HCT116 (cell line): Measurements from ENCODE around the gene CLCA4. TPM values are rescaled to one million over a fixed set of nuclear protein-coding genes. Genes with fewer than 3 reads are reported as not detected.

Experiments
- ATAC-seq: fragments of 200-7000 bp; cut with Tn5 transposase; 2 replicates; pipeline ENCODE4 v1.9.1; 2020; ENCODE audit warnings: mild to moderate bottlenecking, moderate library complexity
- BruUV-seq: library from RNA; stranded (reverse); fragments of 400-500 nt; replicated peaks from 2 replicates; lab custom pipeline; 2021; lab: Mats Ljungman, UMichigan
- CTCF ChIA-PET: fragments of 300-600 bp; sonication (Branson Sonifier 250); formaldehyde crosslinking; loops from one replicate; lab custom pipeline; 2021; ENCODE audit warnings: antibody characterized with exemption; lab: Charles Lee
- POLR2A ChIA-PET: fragments of 300-600, 350-600 bp; sonication (Branson Sonifier 250); formaldehyde crosslinking; loops from one replicate; lab custom pipeline; 2021; ENCODE audit warnings: antibody characterized with exemption; lab: Charles Lee
- RAD21 ChIA-PET, 2 experiments: fragments of 300-600 bp; sonication (Branson Sonifier 250); formaldehyde crosslinking; loops; one replicate each; lab custom pipeline; 2023; ENCODE audit warnings: low total read pairs in 2 of 2; ENCODE audit not compliant: uncharacterized antibody in 2 of 2, unreplicated experiment in 2 of 2, low non-redundant PET in 1 of 2; lab: Charles Lee
- DNase-seq: peaks from one replicate; pipeline ENCODE4 v3.0.0-alpha.2; 2010; ENCODE audit warnings: low read depth, low spot score
- H2AFZ ChIP-seq: fragments of 200-600 bp; shearing (Covaris generic), sonication (generic); 2 replicates; pipeline ENCODE4 v1.6.1; 2017; ENCODE audit warnings: low read depth, mixed run types, mixed read lengths, antibody characterized with exemption, low read length; ENCODE audit not compliant: poor library complexity, severe bottlenecking
- H3K27ac ChIP-seq: 2 replicates; pipeline ENCODE4 v1.5.1; 2012; ENCODE audit warnings: low read depth, low read length
- H3K27me3 ChIP-seq: fragments of 200-600 bp; sonication (generic); 2 replicates; pipeline ENCODE4 v1.6.1; 2016; ENCODE audit warnings: mixed run types, low read length, mixed read lengths; ENCODE audit not compliant: insufficient read depth
- H3K36me3 ChIP-seq, 2 experiments: fragments of 200-500 bp in 1 of 2; fragments of 200-600 bp in 1 of 2; sonication (Bioruptor generic) in 1 of 2; sonication (generic) in 1 of 2; 2 replicates each; pipeline versions ENCODE4 v1.5.1 to v1.6.1; 2014 to 2016; ENCODE audit warnings: low read length in 2 of 2, inconsistent platforms in 1 of 2, mixed read lengths in 1 of 2, mixed run types in 1 of 2; ENCODE audit not compliant: insufficient read depth in 2 of 2, control insufficient read depth in 1 of 2
- H3K4me1 ChIP-seq, 2 experiments: fragments of 200-600 bp in 1 of 2; sonication (generic) in 1 of 2; 2 replicates each; pipeline versions ENCODE4 v1.5.1 to v1.6.1; 2012 to 2017; ENCODE audit warnings: low read length in 2 of 2, inconsistent platforms in 1 of 2, mild to moderate bottlenecking in 1 of 2, mixed read lengths in 1 of 2, mixed run types in 1 of 2, moderate library complexity in 1 of 2; ENCODE audit not compliant: insufficient read depth in 2 of 2, control insufficient read depth in 1 of 2
- H3K4me2 ChIP-seq: fragments of 200-600 bp; sonication (generic); 2 replicates; pipeline ENCODE4 v1.6.1; 2017; ENCODE audit warnings: mixed run types, low read length, mixed read lengths
- H3K4me3 ChIP-seq, 2 experiments: fragments of 200-600 bp in 1 of 2; sonication (generic) in 1 of 2; replicated peaks in 1 of 2; 2 replicates each; pipeline ENCODE4 v1.5.1; 2011 to 2016; ENCODE audit warnings: low read length in 2 of 2, control low read depth in 1 of 2, low read depth in 1 of 2, mild to moderate bottlenecking in 1 of 2, mixed read lengths in 1 of 2, mixed run types in 1 of 2
- H3K79me2 ChIP-seq: fragments of 200-600 bp; sonication (generic); 2 replicates; pipeline ENCODE4 v1.6.1; 2017; ENCODE audit warnings: mild to moderate bottlenecking, mixed run types, low read length, moderate library complexity, mixed read lengths; ENCODE audit not compliant: insufficient read depth
- H3K9ac ChIP-seq: fragments of 200-600 bp; sonication (generic); 2 replicates; pipeline ENCODE4 v1.6.1; 2016; ENCODE audit warnings: low read length, mixed read lengths
- H3K9me2 ChIP-seq: fragments of 200-600 bp; sonication (generic), shearing (Covaris generic); 2 replicates; pipeline ENCODE4 v1.6.1; 2017; ENCODE audit warnings: mixed run types, mild to moderate bottlenecking, moderate library complexity; ENCODE audit not compliant: insufficient read depth
- H3K9me3 ChIP-seq, 2 experiments: fragments of 200-500 bp in 1 of 2; fragments of 200-600 bp in 1 of 2; sonication (Bioruptor generic) in 1 of 2; sonication (generic) in 1 of 2; 2 replicates each; pipeline ENCODE4 v1.6.1; 2014 to 2017; ENCODE audit warnings: low read length in 2 of 2, mixed read lengths in 2 of 2, inconsistent platforms in 1 of 2, low read depth in 1 of 2, mild to moderate bottlenecking in 1 of 2, mixed run types in 1 of 2, moderate library complexity in 1 of 2; ENCODE audit not compliant: control insufficient read depth in 1 of 2, insufficient read depth in 1 of 2
- H4K20me1 ChIP-seq: fragments of 200-600 bp; sonication (generic), shearing (Covaris generic); 2 replicates; pipeline ENCODE4 v1.6.1; 2017; ENCODE audit warnings: mixed run types, mild to moderate bottlenecking, moderate library complexity; ENCODE audit not compliant: insufficient read depth
- CEBPB ChIP-seq: IDR thresholded peaks from 2 replicates; pipeline ENCODE4 v1.6.1; 2012; ENCODE audit warnings: low read depth
- ELF1 ChIP-seq: IDR thresholded peaks from 2 replicates; pipeline ENCODE4 v1.6.1; 2012; ENCODE audit warnings: low read depth, borderline replicate concordance
- EZH2 ChIP-seq: fragments of 200-600 bp; sonication (generic); IDR thresholded peaks from 2 replicates; pipeline ENCODE4 v1.6.1; 2017; ENCODE audit warnings: antibody characterized with exemption, mixed run types
- JUND ChIP-seq: IDR thresholded peaks from 2 replicates; pipeline ENCODE4 v1.6.1; 2012
- POLR2A ChIP-seq: IDR thresholded peaks from 2 replicates; pipeline ENCODE4 v1.7.0; 2011; ENCODE audit warnings: borderline replicate concordance; ENCODE audit not compliant: insufficient read depth, insufficient read length; ENCODE audit errors: extremely low read depth
- TCF7L2 ChIP-seq: IDR thresholded peaks from 2 replicates; pipeline ENCODE4 v1.7.0; 2011; ENCODE audit warnings: borderline replicate concordance, inconsistent platforms; ENCODE audit not compliant: insufficient read depth, insufficient read length; ENCODE audit errors: extremely low read depth
- YY1 ChIP-seq: IDR thresholded peaks from 2 replicates; pipeline ENCODE4 v1.6.1; 2011; ENCODE audit warnings: low read length, low read depth, moderate library complexity, mild to moderate bottlenecking; ENCODE audit not compliant: insufficient replicate concordance; ENCODE audit errors: extremely low read depth
- ZNF274 ChIP-seq: fragments of 200-500 bp; sonication (Bioruptor generic); IDR thresholded peaks from 2 replicates; pipeline ENCODE4 v1.6.1; 2014; ENCODE audit warnings: mild to moderate bottlenecking, low read depth, low read length, inconsistent platforms
- intact Hi-C: fragments of 100-400 bp; cut with micrococcal nuclease; formaldehyde crosslinking; loops from 2 replicates; pipeline ENCODE4 v1.10.0; 2022
- total RNA-seq: library from RNA; stranded (reverse); gene quantifications from one replicate; pipeline ENCODE4 v1.2.1, GENCODE V29; 2021; ENCODE audit not compliant: unreplicated experiment
- TF ChIP-seq, protein P1 (sequence below): IDR thresholded peaks from 2 replicates; pipeline ENCODE4 v1.6.1; 2012
- TF ChIP-seq, protein P2 (sequence below), 3 experiments: fragments of 200-600 bp in 1 of 3; sonication (generic) in 1 of 3; IDR thresholded peaks in 2 of 3; conservative IDR thresholded peaks in 1 of 3; 2 replicates each; pipeline ENCODE4 v1.5.1; 2012 to 2017; ENCODE audit warnings: low read depth in 2 of 3, low read length in 2 of 3, antibody characterized with exemption in 1 of 3, borderline replicate concordance in 1 of 3, control low read depth in 1 of 3, mild to moderate bottlenecking in 1 of 3, mixed read lengths in 1 of 3, mixed run types in 1 of 3, moderate library complexity in 1 of 3; ENCODE audit not compliant: insufficient read depth in 1 of 3

CLCA4 gene
- total RNA-seq, 1 experiment from 2014 or later: not detected

DNA sequence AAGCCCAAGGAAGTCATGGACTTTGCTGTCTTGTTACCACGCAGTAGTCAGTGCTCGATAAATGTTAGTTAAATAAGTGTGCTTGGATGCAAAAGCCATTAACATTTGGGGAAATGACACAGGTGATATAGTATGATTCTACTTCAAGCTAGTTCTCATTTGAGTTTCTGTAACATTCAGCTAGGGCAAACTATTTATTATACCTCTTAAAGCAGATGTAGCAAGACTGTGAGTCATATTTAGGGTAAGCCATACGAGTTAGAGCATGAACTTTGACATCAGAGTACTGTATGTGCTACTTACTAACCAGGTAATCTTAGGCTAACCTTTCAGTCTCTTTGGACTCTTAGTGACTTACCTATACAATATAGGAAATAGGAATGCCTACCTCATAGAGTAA is 21.0 kb downstream of the CLCA4 start:
- POLR2A ChIA-PET: no interaction called here

More for the DNA sequence above, 21.0 kb downstream of the CLCA4 start:
- Histone ChIP-seq H3K9ac (no peak overlapping the region), H3K9me3 (no peaks in the 10 kb centered on the region), H2AFZ (no peak overlapping the region), H4K20me1 (no peaks in the 10 kb centered on the region), H3K27me3 (no peaks in the 10 kb centered on the region), H3K36me3 (no peaks in the 10 kb centered on the region), H3K27ac (no peak overlapping the region), H3K4me2 (no peak overlapping the region), H3K4me1 (no peaks in the 10 kb centered on the region), H3K9me2 (no peaks in the 10 kb centered on the region), H3K4me3 (no peak overlapping the region), H3K79me2 (no peaks in the 10 kb centered on the region)
- intact Hi-C loops: no loop called here
- ChIA-PET CTCF (no interaction called here), RAD21 (no interaction called here)
- TF ChIP-seq TCF7L2: no peak
- TF ChIP-seq, protein P1, sequence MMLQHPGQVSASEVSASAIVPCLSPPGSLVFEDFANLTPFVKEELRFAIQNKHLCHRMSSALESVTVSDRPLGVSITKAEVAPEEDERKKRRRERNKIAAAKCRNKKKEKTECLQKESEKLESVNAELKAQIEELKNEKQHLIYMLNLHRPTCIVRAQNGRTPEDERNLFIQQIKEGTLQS: no peak
- no peak for TF ChIP-seq CEBPB
- TF ChIP-seq, protein P2, sequence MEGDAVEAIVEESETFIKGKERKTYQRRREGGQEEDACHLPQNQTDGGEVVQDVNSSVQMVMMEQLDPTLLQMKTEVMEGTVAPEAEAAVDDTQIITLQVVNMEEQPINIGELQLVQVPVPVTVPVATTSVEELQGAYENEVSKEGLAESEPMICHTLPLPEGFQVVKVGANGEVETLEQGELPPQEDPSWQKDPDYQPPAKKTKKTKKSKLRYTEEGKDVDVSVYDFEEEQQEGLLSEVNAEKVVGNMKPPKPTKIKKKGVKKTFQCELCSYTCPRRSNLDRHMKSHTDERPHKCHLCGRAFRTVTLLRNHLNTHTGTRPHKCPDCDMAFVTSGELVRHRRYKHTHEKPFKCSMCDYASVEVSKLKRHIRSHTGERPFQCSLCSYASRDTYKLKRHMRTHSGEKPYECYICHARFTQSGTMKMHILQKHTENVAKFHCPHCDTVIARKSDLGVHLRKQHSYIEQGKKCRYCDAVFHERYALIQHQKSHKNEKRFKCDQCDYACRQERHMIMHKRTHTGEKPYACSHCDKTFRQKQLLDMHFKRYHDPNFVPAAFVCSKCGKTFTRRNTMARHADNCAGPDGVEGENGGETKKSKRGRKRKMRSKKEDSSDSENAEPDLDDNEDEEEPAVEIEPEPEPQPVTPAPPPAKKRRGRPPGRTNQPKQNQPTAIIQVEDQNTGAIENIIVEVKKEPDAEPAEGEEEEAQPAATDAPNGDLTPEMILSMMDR (IDR thresholded peaks at IDR 0.05 in 2 of 3, conservative IDR thresholded peaks at IDR 0.05 in 1 of 3; ENCODE audit: borderline replicate concordance in 1 of 3, insufficient read depth in 1 of 3, low read depth in 2 of 3, low read length in 2 of 3): no peak
- no peak for TF ChIP-seq JUND
- no peak for TF ChIP-seq ELF1
- no peak for TF ChIP-seq ZNF274
- no peak for TF ChIP-seq POLR2A
- no peak for TF ChIP-seq YY1
- TF ChIP-seq EZH2: no peak
- BruUV-seq: no TSS peak
- ATAC-seq (no peak), DNase-seq (no peak)
